ENCODE data around the gene DCP2. TPM values are rescaled to one million over a fixed set of nuclear protein-coding genes. Genes with fewer than 3 reads are reported as not detected.

DCP2 gene
- total RNA-seq, 1 experiment from 2014 or later = 176 TPM

DNA sequence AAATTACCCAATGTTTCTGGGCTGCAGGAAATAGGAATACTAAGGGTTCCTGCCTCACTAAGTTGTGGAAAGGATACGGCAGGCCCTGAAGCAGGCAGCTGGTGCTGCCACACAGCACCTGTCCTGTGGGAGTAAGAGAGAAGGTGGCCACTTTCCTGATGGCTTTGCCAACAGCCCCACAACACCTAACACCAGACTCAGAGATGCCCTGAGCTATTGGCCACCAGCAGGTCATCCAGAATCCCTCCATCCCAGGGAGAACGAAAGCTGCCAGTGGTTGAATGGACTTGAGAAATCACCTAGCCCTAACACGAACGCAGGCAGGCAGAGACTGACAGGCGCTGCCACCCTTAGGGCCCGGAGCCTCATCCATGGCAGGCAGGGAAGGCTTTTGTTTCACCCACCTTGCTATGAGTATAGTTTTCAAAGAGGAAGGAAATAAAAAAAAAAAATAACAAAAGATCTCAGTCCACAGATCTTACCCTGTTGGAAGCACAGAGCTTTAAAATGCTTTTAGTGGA, 82.2 kb downstream of the DCP2 start:
- Histone ChIP-seq H3K4me2 (ENCODE audit: insufficient read depth, insufficient read length, low read length) (no peak overlapping the region), H2BK15ac (ENCODE audit: low read depth, low read length) (no peak overlapping the region), H3T11ph (ENCODE audit: low read length) (no peak overlapping the region), H3K18ac (ENCODE audit: insufficient read length, low read depth, low read length) (no peak overlapping the region), H2BK20ac (ENCODE audit: low read depth, low read length, poor library complexity, severe bottlenecking) (no peak overlapping the region), H3K14ac (ENCODE audit: insufficient read depth, low read length) (no peak overlapping the region), H2BK5ac (ENCODE audit: insufficient read length, low read length) (no peak overlapping the region), H3K4me1 (ENCODE audit: insufficient read depth, low read length) (no peaks in the 10 kb centered on the region; the same call in 1 of the 2 replicates), H3K9ac (ENCODE audit: extremely low read depth, insufficient read length, low read length) (no peak overlapping the region), H3K27me3 (ENCODE audit: insufficient read depth, low read length) (no peaks in the 10 kb centered on the region), H4K5ac (ENCODE audit: insufficient read length, low read depth, low read length) (no peak overlapping the region), H3K79me2 (ENCODE audit: insufficient read depth, low read length) (no peaks in the 10 kb centered on the region), H4K8ac (replicated peaks; ENCODE audit: insufficient read length, low read depth, low read length) (no peak overlapping the region), H3K9me3 (ENCODE audit: control insufficient read depth, low read depth, low read length) (no peaks in the 10 kb centered on the region), H2AFZ (ENCODE audit: low read length) (no peak overlapping the region), H3K4ac (ENCODE audit: low read depth, low read length) (no peak overlapping the region), H4K91ac (ENCODE audit: insufficient read length, low read depth, low read length) (no peak overlapping the region), H3K23ac (ENCODE audit: insufficient read length, low read depth, low read length) (no peak overlapping the region), H4K20me1 (ENCODE audit: control insufficient read depth, insufficient read depth, insufficient read length) (no peaks in the 10 kb centered on the region), H3K23me2 (ENCODE audit: insufficient read length, low read depth, low read length, poor library complexity, severe bottlenecking) (no peaks in the 10 kb centered on the region), H3K79me1 (ENCODE audit: insufficient read depth, low read depth, low read length, poor library complexity, severe bottlenecking) (no peaks in the 10 kb centered on the region), H2BK12ac (ENCODE audit: insufficient read length, low read depth, low read length) (no peak overlapping the region), H2BK120ac (ENCODE audit: low read depth, low read length, poor library complexity, severe bottlenecking) (no peak overlapping the region), H2AK5ac (ENCODE audit: insufficient read length, low read length) (no peak overlapping the region), H3K27ac (ENCODE audit: insufficient read length, low read depth, low read length) (no peak overlapping the region), H3K56ac (ENCODE audit: insufficient read length, low read depth, low read length) (no peak overlapping the region)
- Mint-ChIP-seq H3K9me3 (no peaks in the 10 kb centered on the region), H3K4me3 (no peak overlapping the region), H3K4me1 (peaks cover 13 to 15% of the 10 kb centered on the region in 2 experiments), H3K27ac (peak overlapping the region; percentile 26 to 75 (median 66); a peak in 2 of 7 replicates), H3K36me3 (ENCODE audit: insufficient read depth in 1 of 3, low read depth in 3 of 3) (peaks cover 0 to 4% (median 2%) of the 10 kb centered on the region in 3 experiments; a peak in 4 of 7 replicates), H3K27me3 (ENCODE audit: low read depth) (no peaks in the 10 kb centered on the region)
- TF ChIP-seq, protein P1, sequence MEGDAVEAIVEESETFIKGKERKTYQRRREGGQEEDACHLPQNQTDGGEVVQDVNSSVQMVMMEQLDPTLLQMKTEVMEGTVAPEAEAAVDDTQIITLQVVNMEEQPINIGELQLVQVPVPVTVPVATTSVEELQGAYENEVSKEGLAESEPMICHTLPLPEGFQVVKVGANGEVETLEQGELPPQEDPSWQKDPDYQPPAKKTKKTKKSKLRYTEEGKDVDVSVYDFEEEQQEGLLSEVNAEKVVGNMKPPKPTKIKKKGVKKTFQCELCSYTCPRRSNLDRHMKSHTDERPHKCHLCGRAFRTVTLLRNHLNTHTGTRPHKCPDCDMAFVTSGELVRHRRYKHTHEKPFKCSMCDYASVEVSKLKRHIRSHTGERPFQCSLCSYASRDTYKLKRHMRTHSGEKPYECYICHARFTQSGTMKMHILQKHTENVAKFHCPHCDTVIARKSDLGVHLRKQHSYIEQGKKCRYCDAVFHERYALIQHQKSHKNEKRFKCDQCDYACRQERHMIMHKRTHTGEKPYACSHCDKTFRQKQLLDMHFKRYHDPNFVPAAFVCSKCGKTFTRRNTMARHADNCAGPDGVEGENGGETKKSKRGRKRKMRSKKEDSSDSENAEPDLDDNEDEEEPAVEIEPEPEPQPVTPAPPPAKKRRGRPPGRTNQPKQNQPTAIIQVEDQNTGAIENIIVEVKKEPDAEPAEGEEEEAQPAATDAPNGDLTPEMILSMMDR (conservative IDR thresholded peaks at IDR 0.05) = no peak
- WGBS (ENCODE audit: extremely low coverage, insufficient read length, low lambda C conversion rate) = no CpG with 5 or more reads among the region's 6 CpGs
- no peak for DNase-seq

Measured in H9 (cell line).